Gastroesophageal sphincter (tissue), 3 donors: ENCODE results near the gene MND1.
A peak's percentile ranks its signal among the peaks of the same experiment; 100 is the strongest.

Source experiments
- CTCF ChIP-seq, 4 experiments: fragments of 200-600 bp in 2 of 4; fragments of 450-650 bp in 2 of 4; sonication (generic) in 1 of 4; IDR thresholded peaks; one replicate each; pipeline ENCODE4 v1.5.1; 2017 to 2019; ENCODE audit warnings: antibody characterized with exemption in 4 of 4, mild to moderate bottlenecking in 2 of 4, moderate library complexity in 2 of 4
- POLR2A ChIP-seq, 2 donors: fragments of 450-650 bp; IDR thresholded peaks; one replicate each; pipeline ENCODE4 v1.6.1; 2017; ENCODE audit warnings: antibody characterized with exemption in 2 of 2, mild to moderate bottlenecking in 2 of 2, moderate library complexity in 1 of 2
- POLR2AphosphoS5 ChIP-seq: sonication (generic); formaldehyde crosslinking; IDR thresholded peaks from one replicate; pipeline ENCODE4 v1.6.1; 2017; ENCODE audit warnings: antibody characterized with exemption

- TF ChIP-seq POLR2AphosphoS5 (peak; percentile 6), CTCF (IDR thresholded peaks at IDR 0.05) (peak in 1 of 4 experiments; percentile 26), POLR2A (IDR thresholded peaks at IDR 0.05) (no peak)
Observed at GRCh38 chr4:153345012-153345981, 809 bp downstream of the MND1 start.
